ENCODE data around the gene RAB3D.

RAB3D gene

DNA sequence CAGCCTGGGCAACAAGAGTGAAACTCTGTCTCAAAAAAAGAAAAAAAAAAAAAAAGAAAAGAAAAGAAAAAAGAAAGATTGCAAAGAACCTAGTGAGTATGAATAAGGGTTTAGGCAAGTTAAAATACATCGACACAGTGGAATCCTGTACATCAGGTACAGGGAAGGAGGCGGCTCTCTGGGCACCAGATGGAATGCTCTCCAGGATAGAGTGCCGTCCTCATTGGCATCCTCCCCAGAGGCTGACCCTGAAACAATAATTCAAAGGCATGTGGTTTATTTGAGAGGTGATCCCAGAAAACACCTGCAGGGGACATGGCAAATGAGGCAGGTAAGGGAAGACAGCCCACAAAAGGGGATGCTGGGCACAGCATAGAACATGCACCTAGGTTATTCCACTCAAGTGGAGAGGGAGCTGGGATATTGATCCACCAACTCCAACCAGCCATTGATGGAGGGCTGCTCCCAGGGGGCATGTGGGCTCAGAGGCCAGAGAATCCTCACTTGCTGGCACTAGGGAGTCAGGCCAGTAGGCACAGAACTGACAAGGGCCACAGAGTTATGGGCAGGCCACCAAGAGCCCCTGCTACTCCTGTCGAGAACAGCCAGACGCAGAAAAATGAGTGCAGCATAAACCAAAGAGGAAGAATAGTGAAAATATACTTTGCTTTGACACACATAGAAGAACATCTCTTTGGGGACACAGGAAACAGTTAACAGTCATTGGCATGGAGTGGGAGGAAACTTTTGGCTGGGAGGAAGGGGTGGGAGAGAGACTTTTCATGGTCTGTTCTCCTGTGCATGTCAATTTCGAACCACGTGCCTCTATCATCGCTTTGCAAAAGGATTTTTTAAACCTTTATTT is 39.3 kb downstream of the RAB3D start:
- Mint-ChIP-seq H3K4me1 (ENCODE audit: low read depth) (no peaks in the 10 kb centered on the region), H3K27me3 (no peaks in the 10 kb centered on the region)

GRCh38 chr19:11296264-11296663 is 43.2 kb downstream of the RAB3D start:
- no peak overlapping the region for H3K4me3 Mint-ChIP-seq
- peaks cover 6% of the 10 kb centered on the region for H3K27me3 Mint-ChIP-seq
- H3K4me1 Mint-ChIP-seq (ENCODE audit: low read depth) = no peaks in the 10 kb centered on the region
- no peaks in the 10 kb centered on the region for H3K36me3 Mint-ChIP-seq (ENCODE audit: low read depth)
- H3K9me3 Mint-ChIP-seq = no peaks in the 10 kb centered on the region
- H3K27ac Mint-ChIP-seq = no peak overlapping the region

More for the DNA sequence above, 39.3 kb downstream of the RAB3D start:
- H3K9me3 Mint-ChIP-seq = no peaks in the 10 kb centered on the region
- peak overlapping the region; percentile 36 for H3K27ac Mint-ChIP-seq
- no peaks in the 10 kb centered on the region for H3K36me3 Mint-ChIP-seq (ENCODE audit: low read depth)
- no peak overlapping the region for H3K4me3 Mint-ChIP-seq

DNA sequence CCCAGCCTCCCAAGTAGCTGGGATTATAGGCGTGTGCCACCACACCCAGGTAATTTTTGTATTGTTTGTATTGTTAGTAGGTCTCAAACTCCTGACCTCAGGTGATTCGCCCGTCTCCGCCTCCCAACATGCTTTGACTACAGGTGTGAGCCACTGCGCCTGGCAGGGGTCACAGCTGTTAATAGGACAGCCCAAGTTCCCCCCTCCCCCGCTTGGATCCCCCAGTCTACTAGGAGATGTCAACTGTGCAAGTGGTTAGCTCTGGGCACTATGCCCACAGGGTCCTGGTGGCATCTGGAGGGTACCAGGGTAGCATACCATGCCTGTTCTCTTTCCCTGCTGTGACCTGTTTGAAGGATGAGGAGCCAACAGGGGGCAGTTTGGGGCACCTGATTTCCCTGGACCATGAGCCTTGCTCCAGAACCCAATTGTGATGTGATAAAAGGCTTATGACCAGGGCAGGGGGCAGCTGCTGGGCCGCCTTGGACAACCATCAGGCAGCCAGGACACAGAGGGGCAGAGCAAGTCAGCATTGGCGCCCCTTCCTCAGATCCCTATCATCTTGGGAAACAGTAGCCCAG is 43.7 kb downstream of the RAB3D start, which contains the start of gene TSPAN16:
TSPAN16 (plus strand) TSS at position 496 of the 581 bp plus-strand sequence. CDS start 138 bp downstream, outside the sequence.
- Mint-ChIP-seq H3K36me3 (ENCODE audit: low read depth) (no peaks in the 10 kb centered on the region), H3K27me3 (peaks cover 8% of the 10 kb centered on the region), H3K9me3 (no peaks in the 10 kb centered on the region), H3K27ac (no peak within 1 kb of the TSS), H3K4me1 (ENCODE audit: low read depth) (no peaks in the 10 kb centered on the region), H3K4me3 (no peak within 1 kb of the TSS)

- Mint-ChIP-seq H3K27me3 (peaks cover 8% of the 10 kb centered on the region), H3K36me3 (ENCODE audit: low read depth) (no peaks in the 10 kb centered on the region), H3K9me3 (no peaks in the 10 kb centered on the region)
These were observed 44.3 kb downstream of the RAB3D start for GRCh38 chr19:11295180-11295579.

GRCh38 chr19:11293433-11294389 is 45.7 kb downstream of the RAB3D start:
- Mint-ChIP-seq H3K9me3 (no peaks in the 10 kb centered on the region), H3K27ac (no peak overlapping the region), H3K4me1 (ENCODE audit: low read depth) (no peaks in the 10 kb centered on the region), H3K27me3 (peaks cover 12% of the 10 kb centered on the region), H3K4me3 (peak overlapping the region; percentile 26), H3K36me3 (ENCODE audit: low read depth) (no peaks in the 10 kb centered on the region)

More at GRCh38 chr19:11295180-11295579, 44.3 kb downstream of the RAB3D start:
- H3K4me3 Mint-ChIP-seq = no peak overlapping the region
- H3K27ac Mint-ChIP-seq = no peak overlapping the region
- H3K4me1 Mint-ChIP-seq (ENCODE audit: low read depth) = no peaks in the 10 kb centered on the region

DNA sequence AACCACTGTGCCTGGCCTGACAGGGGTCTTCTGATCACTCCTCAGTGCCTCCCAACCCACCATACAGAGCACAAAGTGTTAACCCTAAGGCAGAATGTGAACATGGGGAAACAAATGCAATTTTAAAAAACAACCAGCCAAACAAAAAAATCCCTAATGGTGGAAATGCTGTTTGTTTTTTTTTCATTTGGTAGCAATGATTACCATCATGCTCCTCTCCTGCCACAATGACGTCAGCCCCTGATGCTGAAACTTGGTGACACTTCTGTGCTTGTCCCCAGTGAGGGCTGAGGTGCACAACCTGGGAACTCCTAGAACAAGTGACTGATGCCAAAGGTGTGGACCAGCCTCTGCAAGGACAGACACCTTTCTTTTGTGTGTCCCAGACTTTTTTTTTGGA is 47.5 kb downstream of the RAB3D start:
- no peaks in the 10 kb centered on the region for H3K9me3 Mint-ChIP-seq
- H3K27me3 Mint-ChIP-seq = peaks cover 19% of the 10 kb centered on the region
- peaks cover 3% of the 10 kb centered on the region for H3K4me1 Mint-ChIP-seq (ENCODE audit: low read depth)
- H3K27ac Mint-ChIP-seq = no peak overlapping the region
- no peaks in the 10 kb centered on the region for H3K36me3 Mint-ChIP-seq (ENCODE audit: low read depth)
- H3K4me3 Mint-ChIP-seq = no peak overlapping the region

DNA sequence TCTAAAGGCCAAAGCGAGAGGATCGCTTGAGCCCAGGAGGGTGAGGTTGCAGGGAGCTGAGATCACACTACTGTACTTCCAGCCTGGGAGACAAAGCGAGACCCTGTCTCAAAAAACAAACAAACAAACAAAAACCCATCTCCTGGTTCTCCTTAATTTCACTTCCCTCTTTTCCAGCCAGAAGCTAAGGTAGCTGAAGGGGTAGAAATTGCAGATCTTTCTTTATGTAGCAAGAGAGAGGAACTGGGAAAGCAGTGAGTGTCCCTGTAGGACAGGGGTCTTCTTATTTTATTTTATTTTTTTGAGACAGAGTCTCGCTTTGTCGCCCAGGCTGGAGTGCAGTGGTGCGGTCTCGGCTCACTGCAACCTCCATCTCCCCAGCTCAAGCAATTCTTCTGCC is 48.0 kb downstream of the RAB3D start:
- Mint-ChIP-seq H3K4me1 (ENCODE audit: low read depth) (peaks cover 4% of the 10 kb centered on the region), H3K4me3 (no peak overlapping the region), H3K9me3 (no peaks in the 10 kb centered on the region), H3K36me3 (ENCODE audit: low read depth) (no peaks in the 10 kb centered on the region), H3K27me3 (peaks cover 20% of the 10 kb centered on the region), H3K27ac (no peak overlapping the region)

- no peak overlapping the region for H3K27ac Mint-ChIP-seq
- no peaks in the 10 kb centered on the region for H3K36me3 Mint-ChIP-seq (ENCODE audit: low read depth)
- peaks cover 4% of the 10 kb centered on the region for H3K4me1 Mint-ChIP-seq (ENCODE audit: low read depth)
- H3K4me3 Mint-ChIP-seq = no peak overlapping the region
- peaks cover 22% of the 10 kb centered on the region for H3K27me3 Mint-ChIP-seq
- no peaks in the 10 kb centered on the region for H3K9me3 Mint-ChIP-seq
These were observed 49.2 kb downstream of the RAB3D start for GRCh38 chr19:11290256-11290655.

- H3K27ac Mint-ChIP-seq = no peak overlapping the region
- H3K36me3 Mint-ChIP-seq (ENCODE audit: low read depth) = no peaks in the 10 kb centered on the region
- peaks cover 4% of the 10 kb centered on the region for H3K4me1 Mint-ChIP-seq (ENCODE audit: low read depth)
- H3K4me3 Mint-ChIP-seq = no peak overlapping the region
- H3K9me3 Mint-ChIP-seq = no peaks in the 10 kb centered on the region
- peaks cover 33% of the 10 kb centered on the region for H3K27me3 Mint-ChIP-seq
These were observed 51.1 kb downstream of the RAB3D start for GRCh38 chr19:11288349-11288748.

- no peak overlapping the region for H3K4me3 Mint-ChIP-seq
- peaks cover 43% of the 10 kb centered on the region for H3K27me3 Mint-ChIP-seq
- H3K36me3 Mint-ChIP-seq (ENCODE audit: low read depth) = no peaks in the 10 kb centered on the region
- no peaks in the 10 kb centered on the region for H3K9me3 Mint-ChIP-seq
- H3K27ac Mint-ChIP-seq = no peak overlapping the region
- H3K4me1 Mint-ChIP-seq (ENCODE audit: low read depth) = peaks cover 4% of the 10 kb centered on the region
These were observed 53.0 kb downstream of the RAB3D start for GRCh38 chr19:11286312-11286974.

DNA sequence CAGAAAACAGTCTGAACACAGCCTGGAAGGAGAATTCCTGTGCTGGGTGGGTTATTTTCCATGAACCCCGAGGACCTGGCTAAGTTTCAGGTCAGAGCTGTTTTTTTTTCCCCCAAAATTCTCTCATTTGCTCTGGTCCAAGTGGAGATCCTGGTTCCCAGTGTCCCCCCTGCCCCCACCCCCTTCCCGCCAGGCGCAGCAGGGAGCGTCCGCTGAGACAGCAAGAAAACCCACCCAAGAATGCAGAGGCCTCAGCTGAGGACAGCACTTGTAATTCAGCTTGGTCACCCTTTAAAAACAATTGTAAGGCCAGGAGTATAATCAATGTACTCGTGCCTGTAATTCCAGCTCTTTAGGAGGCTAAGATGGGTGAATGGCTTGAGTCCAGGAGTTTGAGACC is 54.9 kb downstream of the RAB3D start:
- Mint-ChIP-seq H3K27ac (no peak overlapping the region), H3K9me3 (no peaks in the 10 kb centered on the region), H3K4me1 (ENCODE audit: low read depth) (peaks cover 16% of the 10 kb centered on the region), H3K27me3 (peaks cover 44% of the 10 kb centered on the region), H3K4me3 (no peak overlapping the region), H3K36me3 (ENCODE audit: low read depth) (no peaks in the 10 kb centered on the region)

DNA sequence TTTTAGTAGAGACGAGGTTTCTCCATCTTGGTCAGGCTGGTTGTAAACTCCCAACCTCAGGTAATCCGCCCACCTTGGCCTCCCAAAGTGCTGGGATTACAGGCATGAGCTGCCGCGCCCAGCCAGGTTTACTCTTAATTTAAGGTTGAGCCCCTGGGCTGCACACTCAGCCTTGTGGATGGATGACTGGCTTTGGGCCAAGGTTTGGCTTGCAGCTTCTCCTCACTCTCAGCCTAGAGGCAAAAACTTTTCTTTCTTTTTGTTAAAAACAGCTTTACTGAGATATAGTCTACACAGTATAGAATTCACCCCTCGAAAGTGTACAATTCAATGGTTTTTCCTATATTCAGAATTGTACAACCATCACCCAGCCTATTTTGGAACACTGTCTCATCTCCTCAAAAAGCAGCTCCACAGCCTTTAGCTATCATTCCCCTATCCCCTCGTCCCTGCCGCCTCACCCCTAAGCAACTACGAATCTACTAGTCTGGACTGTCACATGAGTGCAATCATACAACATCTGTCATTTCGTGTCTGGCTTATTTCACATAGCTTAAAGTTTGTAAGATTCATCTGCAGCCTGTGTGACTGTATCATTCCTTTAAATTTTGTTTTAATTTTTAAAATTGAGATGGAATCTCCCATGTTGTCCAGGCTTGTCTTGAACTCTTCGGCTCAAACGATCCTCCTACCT is 58.0 kb downstream of the RAB3D start:
- Mint-ChIP-seq H3K9me3 (no peaks in the 10 kb centered on the region), H3K27ac (no peak overlapping the region), H3K4me3 (no peak overlapping the region), H3K36me3 (ENCODE audit: low read depth) (no peaks in the 10 kb centered on the region), H3K27me3 (peaks cover 47% of the 10 kb centered on the region), H3K4me1 (ENCODE audit: low read depth) (peaks cover 14% of the 10 kb centered on the region)

- peaks cover 51% of the 10 kb centered on the region for H3K27me3 Mint-ChIP-seq
- peak overlapping the region; percentile 39 for H3K4me3 Mint-ChIP-seq
- peaks cover 14% of the 10 kb centered on the region for H3K4me1 Mint-ChIP-seq (ENCODE audit: low read depth)
- peak overlapping the region; percentile 63 for H3K27ac Mint-ChIP-seq
- no peaks in the 10 kb centered on the region for H3K36me3 Mint-ChIP-seq (ENCODE audit: low read depth)
- H3K9me3 Mint-ChIP-seq = no peaks in the 10 kb centered on the region
These were observed 59.8 kb downstream of the RAB3D start for GRCh38 chr19:11279505-11280236.
